Mammary epithelial cell (primary cell): Measurements from ENCODE around the gene PEX19.

Experiments used
- CTCF ChIP-seq, 2 donors: IDR thresholded peaks in 1 of 2; conservative IDR thresholded peaks in 1 of 2; 2 replicates each; pipeline ENCODE4 v1.5.1; 2011 to 2012; ENCODE audit warnings: inconsistent platforms in 2 of 2, low read length in 2 of 2, mild to moderate bottlenecking in 2 of 2, control low read depth in 1 of 2, low read depth in 1 of 2; ENCODE audit not compliant: insufficient read depth in 1 of 2; ENCODE audit errors: extremely low read depth in 1 of 2
- EZH2 ChIP-seq: IDR thresholded peaks from 2 replicates; pipeline ENCODE4 v1.6.1; 2012; ENCODE audit warnings: low read length, inconsistent platforms, borderline replicate concordance

GRCh38 chr1:160228431-160228830 lies 56.5 kb downstream of the PEX19 start:
- TF ChIP-seq CTCF (conservative IDR thresholded peaks at IDR 0.05 in 1 of 2, IDR thresholded peaks at IDR 0.05 in 1 of 2; ENCODE audit: extremely low read depth in 1 of 2, insufficient read depth in 1 of 2, low read depth in 1 of 2, low read length in 2 of 2) (no peak), EZH2 (no peak)
